Liver (tissue), 9 donors: Measurements from ENCODE around the gene GMDS. TPM values are rescaled to one million over a fixed set of nuclear protein-coding genes. Genes with fewer than 3 reads are reported as not detected.

Experiments
- DNase-seq: peaks from one replicate; pipeline ENCODE4 v3.0.0-alpha.2; 2017; ENCODE audit warnings: low spot score
- H3K27ac ChIP-seq, 2 donors: one replicate each; pipeline ENCODE4 v1.7.0; 2013; ENCODE audit warnings: inconsistent platforms in 2 of 2, low read length in 2 of 2, control low read depth in 1 of 2, low read depth in 1 of 2, mild to moderate bottlenecking in 1 of 2
- H3K27me3 ChIP-seq, 4 donors: one replicate each; pipeline versions ENCODE4 v1.6.1 to v1.7.0; 2013; ENCODE audit warnings: low read length in 3 of 4, inconsistent platforms in 1 of 4, mild to moderate bottlenecking in 1 of 4, moderate library complexity in 1 of 4; ENCODE audit not compliant: control insufficient read depth in 4 of 4, insufficient read depth in 4 of 4
- H3K36me3 ChIP-seq, 4 donors: one replicate each; pipeline versions ENCODE4 v1.6.1 to v1.7.0; 2013; ENCODE audit warnings: low read length in 3 of 4, mild to moderate bottlenecking in 3 of 4, low read depth in 1 of 4, moderate library complexity in 1 of 4; ENCODE audit not compliant: control insufficient read depth in 4 of 4, insufficient read depth in 3 of 4
- H3K4me1 ChIP-seq, 4 donors: one replicate each; pipeline versions ENCODE4 v1.6.1 to v1.7.0; 2013; ENCODE audit warnings: low read length in 3 of 4, mild to moderate bottlenecking in 3 of 4, moderate library complexity in 1 of 4; ENCODE audit not compliant: control insufficient read depth in 4 of 4, insufficient read depth in 4 of 4
- H3K4me3 ChIP-seq, 3 donors: one replicate each; pipeline versions ENCODE4 v1.6.1 to v1.7.0; 2013; ENCODE audit warnings: low read length in 3 of 3, control low read depth in 1 of 3, low read depth in 1 of 3, mild to moderate bottlenecking in 1 of 3
- H3K9ac ChIP-seq, 2 donors: one replicate each; pipeline ENCODE4 v1.7.0; 2013; ENCODE audit warnings: low read length in 2 of 2, mild to moderate bottlenecking in 2 of 2, moderate library complexity in 2 of 2, control low read depth in 1 of 2, low read depth in 1 of 2
- H3K9me3 ChIP-seq, 4 donors: one replicate each; pipeline versions ENCODE4 v1.6.1 to v1.7.0; 2013; ENCODE audit warnings: low read length in 3 of 4; ENCODE audit not compliant: control insufficient read depth in 4 of 4
- CTCF ChIP-seq: fragments of 150-350 bp; IDR thresholded peaks from 2 replicates; pipeline ENCODE4 v1.5.1; 2017; ENCODE audit warnings: improper control_type of control experiment, low read depth, low read length; ENCODE audit not compliant: missing input control
- EGR1 ChIP-seq, 2 donors: IDR thresholded peaks; 2 replicates each; pipeline ENCODE4 v1.6.1; 2016 to 2018; ENCODE audit warnings: antibody characterized with exemption in 2 of 2, low read depth in 2 of 2
- FOXA1 ChIP-seq: IDR thresholded peaks from 2 replicates; pipeline ENCODE4 v1.6.1; 2016; ENCODE audit warnings: antibody characterized with exemption
- FOXA2 ChIP-seq: IDR thresholded peaks from 2 replicates; pipeline ENCODE4 v1.6.1; 2016; ENCODE audit warnings: antibody characterized with exemption
- GABPA ChIP-seq, 2 donors: IDR thresholded peaks in 1 of 2; conservative IDR thresholded peaks in 1 of 2; 2 replicates each; pipeline ENCODE4 v1.6.1; 2016; ENCODE audit warnings: antibody characterized with exemption in 2 of 2, mild to moderate bottlenecking in 1 of 2, moderate library complexity in 1 of 2
- HNF4A ChIP-seq, 2 donors: conservative IDR thresholded peaks; 2 replicates each; pipeline ENCODE4 v1.6.1; 2016; ENCODE audit warnings: antibody characterized with exemption in 2 of 2, mild to moderate bottlenecking in 2 of 2
- HNF4G ChIP-seq: IDR thresholded peaks from 2 replicates; pipeline ENCODE4 v1.6.1; 2016; ENCODE audit warnings: antibody characterized with exemption
- JUND ChIP-seq, 2 donors: IDR thresholded peaks; 2 replicates each; pipeline ENCODE4 v1.6.1; 2016; ENCODE audit warnings: antibody characterized with exemption in 2 of 2
- NR2F2 ChIP-seq: IDR thresholded peaks from 2 replicates; pipeline ENCODE4 v1.6.1; 2016; ENCODE audit warnings: antibody characterized with exemption
- RXRA ChIP-seq, 2 donors: IDR thresholded peaks; 2 replicates each; pipeline ENCODE4 v1.6.1; 2017 to 2018; ENCODE audit warnings: antibody characterized with exemption in 2 of 2, mild to moderate bottlenecking in 1 of 2
- SP1 ChIP-seq: IDR thresholded peaks from 2 replicates; pipeline ENCODE4 v1.6.1; 2018; ENCODE audit warnings: antibody characterized with exemption, mild to moderate bottlenecking
- TAF1 ChIP-seq: conservative IDR thresholded peaks from 2 replicates; pipeline ENCODE4 v1.6.1; 2016; ENCODE audit warnings: antibody characterized with exemption, mild to moderate bottlenecking
- YY1 ChIP-seq: IDR thresholded peaks from 2 replicates; pipeline ENCODE4 v1.6.1; 2016; ENCODE audit warnings: antibody characterized with exemption, mild to moderate bottlenecking
- WGBS: extraction: QIAGEN DNeasy Blood & Tissue Kit; methylation state at CpG from one replicate; pipeline ENCODE4 v1.1.7; 2013; 5-methylcytosine and 5-hydroxymethylcytosine counted together
- polyA plus RNA-seq, 2 donors: library from polyadenylated mRNA; stranded (reverse) in 1 of 2; unstranded in 1 of 2; fragments of 200-250 nt in 1 of 2; fragments of >200 nt in 1 of 2; fragmentation: Nextera tagmentation in 1 of 2; extraction: Ambion mirVana in 1 of 2; gene quantifications; one replicate each; pipeline versions ENCODE4 v1.2.1 to v1.2.3, GENCODE V29; 2013 to 2015
- total RNA-seq, 2 donors: library from RNA; depleted of rRNA; stranded (reverse); fragments of >200 nt; gene quantifications; one replicate each; pipeline ENCODE4 v1.2.3, GENCODE V29; 2014
- TF ChIP-seq, protein P1 (sequence below): IDR thresholded peaks from 2 replicates; pipeline ENCODE4 v1.6.1; 2016; ENCODE audit warnings: antibody characterized with exemption
- TF ChIP-seq, protein P2 (sequence below): IDR thresholded peaks from 2 replicates; pipeline ENCODE4 v1.6.1; 2016; ENCODE audit warnings: antibody characterized with exemption
- TF ChIP-seq, protein P3 (sequence below): IDR thresholded peaks from 2 replicates; pipeline ENCODE4 v1.6.1; 2016; ENCODE audit warnings: antibody characterized with exemption, mild to moderate bottlenecking
- TF ChIP-seq, protein P4 (sequence below): IDR thresholded peaks from 2 replicates; pipeline ENCODE4 v1.6.1; 2016; ENCODE audit warnings: antibody characterized with exemption
- donor health status: healthy.
- donor health status: healthy.
- donor health status: healthy.
- donor health status: healthy.
- donor health status: healthy.

GMDS gene
- total and polyA plus RNA-seq, 4 donors = 3.5 to 15.6 (median 13.0) TPM

- no peaks in the 10 kb centered on the region for H3K9me3 ChIP-seq
- H3K9ac ChIP-seq = no peak overlapping the region
- no peak for DNase-seq
- no peaks in the 10 kb centered on the region for H3K4me1 ChIP-seq
- 82% methylated on average over 3 of the region's 3 CpGs for WGBS
- H3K36me3 ChIP-seq = no peaks in the 10 kb centered on the region
- H3K4me3 ChIP-seq = no peak overlapping the region
- no peaks in the 10 kb centered on the region for H3K27me3 ChIP-seq
- H3K27ac ChIP-seq = no peak overlapping the region
- TF ChIP-seq, protein P1, sequence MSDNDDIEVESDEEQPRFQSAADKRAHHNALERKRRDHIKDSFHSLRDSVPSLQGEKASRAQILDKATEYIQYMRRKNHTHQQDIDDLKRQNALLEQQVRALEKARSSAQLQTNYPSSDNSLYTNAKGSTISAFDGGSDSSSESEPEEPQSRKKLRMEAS = no peak
- TF ChIP-seq EGR1 (IDR thresholded peaks at IDR 0.05; ENCODE audit: low read depth in 2 of 2) (no peak), FOXA2 (no peak), SP1 (no peak), TAF1 (no peak), HNF4G (no peak), GABPA (IDR thresholded peaks at IDR 0.05 in 1 of 2, conservative IDR thresholded peaks at IDR 0.05 in 1 of 2) (no peak), FOXA1 (no peak), HNF4A (conservative IDR thresholded peaks at IDR 0.05) (no peak), JUND (IDR thresholded peaks at IDR 0.05) (no peak), NR2F2 (no peak), RXRA (IDR thresholded peaks at IDR 0.05) (no peak)
- TF ChIP-seq, protein P2, sequence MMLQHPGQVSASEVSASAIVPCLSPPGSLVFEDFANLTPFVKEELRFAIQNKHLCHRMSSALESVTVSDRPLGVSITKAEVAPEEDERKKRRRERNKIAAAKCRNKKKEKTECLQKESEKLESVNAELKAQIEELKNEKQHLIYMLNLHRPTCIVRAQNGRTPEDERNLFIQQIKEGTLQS = no peak
- TF ChIP-seq, protein P3, sequence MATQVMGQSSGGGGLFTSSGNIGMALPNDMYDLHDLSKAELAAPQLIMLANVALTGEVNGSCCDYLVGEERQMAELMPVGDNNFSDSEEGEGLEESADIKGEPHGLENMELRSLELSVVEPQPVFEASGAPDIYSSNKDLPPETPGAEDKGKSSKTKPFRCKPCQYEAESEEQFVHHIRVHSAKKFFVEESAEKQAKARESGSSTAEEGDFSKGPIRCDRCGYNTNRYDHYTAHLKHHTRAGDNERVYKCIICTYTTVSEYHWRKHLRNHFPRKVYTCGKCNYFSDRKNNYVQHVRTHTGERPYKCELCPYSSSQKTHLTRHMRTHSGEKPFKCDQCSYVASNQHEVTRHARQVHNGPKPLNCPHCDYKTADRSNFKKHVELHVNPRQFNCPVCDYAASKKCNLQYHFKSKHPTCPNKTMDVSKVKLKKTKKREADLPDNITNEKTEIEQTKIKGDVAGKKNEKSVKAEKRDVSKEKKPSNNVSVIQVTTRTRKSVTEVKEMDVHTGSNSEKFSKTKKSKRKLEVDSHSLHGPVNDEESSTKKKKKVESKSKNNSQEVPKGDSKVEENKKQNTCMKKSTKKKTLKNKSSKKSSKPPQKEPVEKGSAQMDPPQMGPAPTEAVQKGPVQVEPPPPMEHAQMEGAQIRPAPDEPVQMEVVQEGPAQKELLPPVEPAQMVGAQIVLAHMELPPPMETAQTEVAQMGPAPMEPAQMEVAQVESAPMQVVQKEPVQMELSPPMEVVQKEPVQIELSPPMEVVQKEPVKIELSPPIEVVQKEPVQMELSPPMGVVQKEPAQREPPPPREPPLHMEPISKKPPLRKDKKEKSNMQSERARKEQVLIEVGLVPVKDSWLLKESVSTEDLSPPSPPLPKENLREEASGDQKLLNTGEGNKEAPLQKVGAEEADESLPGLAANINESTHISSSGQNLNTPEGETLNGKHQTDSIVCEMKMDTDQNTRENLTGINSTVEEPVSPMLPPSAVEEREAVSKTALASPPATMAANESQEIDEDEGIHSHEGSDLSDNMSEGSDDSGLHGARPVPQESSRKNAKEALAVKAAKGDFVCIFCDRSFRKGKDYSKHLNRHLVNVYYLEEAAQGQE = no peak
- TF ChIP-seq, protein P4, sequence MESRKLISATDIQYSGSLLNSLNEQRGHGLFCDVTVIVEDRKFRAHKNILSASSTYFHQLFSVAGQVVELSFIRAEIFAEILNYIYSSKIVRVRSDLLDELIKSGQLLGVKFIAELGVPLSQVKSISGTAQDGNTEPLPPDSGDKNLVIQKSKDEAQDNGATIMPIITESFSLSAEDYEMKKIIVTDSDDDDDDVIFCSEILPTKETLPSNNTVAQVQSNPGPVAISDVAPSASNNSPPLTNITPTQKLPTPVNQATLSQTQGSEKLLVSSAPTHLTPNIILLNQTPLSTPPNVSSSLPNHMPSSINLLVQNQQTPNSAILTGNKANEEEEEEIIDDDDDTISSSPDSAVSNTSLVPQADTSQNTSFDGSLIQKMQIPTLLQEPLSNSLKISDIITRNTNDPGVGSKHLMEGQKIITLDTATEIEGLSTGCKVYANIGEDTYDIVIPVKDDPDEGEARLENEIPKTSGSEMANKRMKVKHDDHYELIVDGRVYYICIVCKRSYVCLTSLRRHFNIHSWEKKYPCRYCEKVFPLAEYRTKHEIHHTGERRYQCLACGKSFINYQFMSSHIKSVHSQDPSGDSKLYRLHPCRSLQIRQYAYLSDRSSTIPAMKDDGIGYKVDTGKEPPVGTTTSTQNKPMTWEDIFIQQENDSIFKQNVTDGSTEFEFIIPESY = no peak
Observed at GRCh38 chr6:2215342-2215741, 30.1 kb downstream of the GMDS start.

DNA sequence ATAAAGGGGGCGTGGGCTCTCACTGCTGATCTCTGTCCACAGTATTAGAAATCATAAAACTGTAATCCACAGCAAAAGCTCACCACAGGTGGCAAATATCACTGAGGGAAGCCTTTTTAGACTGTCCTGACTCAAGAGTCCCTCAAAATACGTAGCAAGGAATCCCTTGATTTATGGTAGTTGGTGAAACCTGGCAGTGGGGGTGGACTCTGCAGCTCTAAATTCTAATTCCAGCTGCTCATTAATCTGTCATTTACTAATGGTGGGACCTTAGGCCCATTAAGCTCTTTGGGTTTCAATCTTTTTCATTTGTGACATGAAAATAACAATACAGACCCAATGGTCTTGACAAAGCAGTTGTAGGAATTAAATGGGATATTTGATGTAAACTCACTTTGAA is 32.3 kb downstream of the GMDS start:
- Histone ChIP-seq H3K9me3 (no peaks in the 10 kb centered on the region), H3K27me3 (no peaks in the 10 kb centered on the region), H3K9ac (no peak overlapping the region), H3K4me1 (no peaks in the 10 kb centered on the region), H3K4me3 (no peak overlapping the region), H3K27ac (no peak overlapping the region), H3K36me3 (no peaks in the 10 kb centered on the region)
- WGBS = 92% methylated on average over 2 of the region's 2 CpGs
- TF ChIP-seq TAF1 = no peak
- TF ChIP-seq, protein P4 = no peak
- no peak for TF ChIP-seq JUND (IDR thresholded peaks at IDR 0.05)
- TF ChIP-seq, protein P3 = no peak
- TF ChIP-seq NR2F2 = no peak
- TF ChIP-seq CTCF = no peak
- TF ChIP-seq YY1 = no peak
- no peak for TF ChIP-seq HNF4G
- no peak for DNase-seq
